Spleen (tissue), 7 donors: ENCODE data around the gene FOXRED2.

Experiments used
- CTCF ChIP-seq, 11 experiments: fragments of 200-600 bp in 7 of 11; fragments of 450-650 bp in 4 of 11; sonication (generic) in 4 of 11; IDR thresholded peaks in 8 of 11; conservative IDR thresholded peaks in 3 of 11; 1 replicate in 7 of 11; 2 replicates in 4 of 11; pipeline versions ENCODE4 v1.4.0 to v1.8.0; 2016 to 2021; ENCODE audit warnings: antibody characterized with exemption in 11 of 11, inconsistent platforms in 4 of 11, mild to moderate bottlenecking in 1 of 11
- POLR2A ChIP-seq, 3 donors: fragments of 450-650 bp; IDR thresholded peaks; one replicate each; pipeline ENCODE4 v1.5.1; 2017; ENCODE audit warnings: antibody characterized with exemption in 3 of 3, mild to moderate bottlenecking in 1 of 3
- POLR2AphosphoS5 ChIP-seq, 3 donors: sonication (generic); formaldehyde crosslinking; IDR thresholded peaks; one replicate each; pipeline ENCODE4 v1.5.1; 2017; ENCODE audit warnings: antibody characterized with exemption in 3 of 3
- donor health status: DM: no; HTN: no; CAD: no; lungs with moderate emphysema.
- donor health status: DM: no; HTN: no; CAD: no.
- donor health status: DM: no; HTN: no; CAD: no.

GRCh38 chr22:36522662-36523061, 15.8 kb upstream of the FOXRED2 start:
- TF ChIP-seq CTCF (IDR thresholded peaks at IDR 0.05 in 8 of 11, conservative IDR thresholded peaks at IDR 0.05 in 3 of 11) (no peak), POLR2A (IDR thresholded peaks at IDR 0.05) (no peak), POLR2AphosphoS5 (IDR thresholded peaks at IDR 0.05) (no peak)
